Mesenchymal stem cell (in vitro differentiated cells and primary cell): ENCODE measurements around the gene MRPL24.
A peak's percentile ranks its signal among the peaks of the same experiment; 100 is the strongest.

Experiments
- DNase-seq: peaks from one replicate; pipeline ENCODE4 v3.0.0-alpha.2; 2013
- H2AFZ ChIP-seq: one replicate; pipeline ENCODE4 v1.6.1; 2013; ENCODE audit warnings: low read depth, mild to moderate bottlenecking, control low read depth, inconsistent platforms, low read length, moderate library complexity
- H2AK5ac ChIP-seq: 2 replicates; pipeline ENCODE4 v1.6.1; 2013; ENCODE audit warnings: low read length, moderate library complexity, mild to moderate bottlenecking, inconsistent platforms; ENCODE audit not compliant: severe bottlenecking
- H2BK120ac ChIP-seq: one replicate; pipeline ENCODE4 v1.6.1; 2013; ENCODE audit warnings: low read depth, mild to moderate bottlenecking, inconsistent platforms, low read length, moderate library complexity
- H2BK12ac ChIP-seq, 2 experiments: one replicate each; pipeline ENCODE4 v1.6.1; 2013; ENCODE audit warnings: inconsistent platforms in 2 of 2, low read length in 2 of 2, mild to moderate bottlenecking in 2 of 2, moderate library complexity in 2 of 2, control low read depth in 1 of 2
- H2BK15ac ChIP-seq: one replicate; pipeline ENCODE4 v1.6.1; 2013; ENCODE audit warnings: mild to moderate bottlenecking, low read depth, inconsistent platforms; ENCODE audit not compliant: poor library complexity, severe bottlenecking
- H2BK5ac ChIP-seq: 2 replicates; pipeline ENCODE4 v1.6.1; 2013; ENCODE audit warnings: low read depth, mild to moderate bottlenecking, low read length, control low read depth, inconsistent platforms; ENCODE audit not compliant: poor library complexity, severe bottlenecking
- H3K14ac ChIP-seq, 2 experiments: one replicate each; pipeline ENCODE4 v1.6.1; 2013; ENCODE audit warnings: inconsistent platforms in 2 of 2, low read length in 2 of 2, control low read depth in 1 of 2, mild to moderate bottlenecking in 1 of 2, moderate library complexity in 1 of 2
- H3K18ac ChIP-seq, 2 experiments: one replicate each; pipeline ENCODE4 v1.6.1; 2013; ENCODE audit warnings: inconsistent platforms in 2 of 2, low read length in 2 of 2, control low read depth in 1 of 2, low read depth in 1 of 2, mild to moderate bottlenecking in 1 of 2
- H3K23ac ChIP-seq, 2 experiments: one replicate each; pipeline ENCODE4 v1.6.1; 2013; ENCODE audit warnings: inconsistent platforms in 2 of 2, low read length in 2 of 2, mild to moderate bottlenecking in 2 of 2, moderate library complexity in 2 of 2, control low read depth in 1 of 2
- H3K27ac ChIP-seq: 2 replicates; pipeline ENCODE4 v1.5.1; 2013; ENCODE audit warnings: mild to moderate bottlenecking, moderate library complexity, low read length, control low read depth, inconsistent platforms; ENCODE audit not compliant: poor library complexity, severe bottlenecking
- H3K27me3 ChIP-seq, 2 experiments: 2 replicates each; pipeline versions ENCODE4 v1.6.1 to v1.7.0; 2013; ENCODE audit warnings: low read length in 2 of 2, mild to moderate bottlenecking in 2 of 2, moderate library complexity in 2 of 2, control low read depth in 1 of 2, inconsistent platforms in 1 of 2; ENCODE audit not compliant: control insufficient read depth in 1 of 2, insufficient read depth in 1 of 2
- H3K36me3 ChIP-seq, 2 experiments: 2 replicates each; pipeline versions ENCODE4 v1.6.1 to v1.7.0; 2013; ENCODE audit warnings: low read length in 2 of 2, control low read depth in 1 of 2, inconsistent platforms in 1 of 2, low read depth in 1 of 2, mild to moderate bottlenecking in 1 of 2; ENCODE audit not compliant: insufficient read depth in 2 of 2, control insufficient read depth in 1 of 2
- H3K4ac ChIP-seq, 2 experiments: one replicate each; pipeline ENCODE4 v1.6.1; 2013; ENCODE audit warnings: inconsistent platforms in 2 of 2, low read length in 2 of 2, mild to moderate bottlenecking in 2 of 2, moderate library complexity in 2 of 2, control low read depth in 1 of 2, low read depth in 1 of 2
- H3K4me1 ChIP-seq: 2 replicates; pipeline ENCODE4 v1.6.1; 2013; ENCODE audit warnings: low read depth, low read length, control low read depth; ENCODE audit not compliant: control insufficient read depth, insufficient read depth
- H3K4me2 ChIP-seq: 2 replicates; pipeline ENCODE4 v1.6.1; 2013; ENCODE audit warnings: low read length, mild to moderate bottlenecking, inconsistent platforms; ENCODE audit not compliant: poor library complexity, severe bottlenecking
- H3K4me3 ChIP-seq, 2 experiments: 2 replicates each; pipeline versions ENCODE4 v1.5.1 to v1.7.0; 2013; ENCODE audit warnings: low read length in 2 of 2, mild to moderate bottlenecking in 2 of 2, control low read depth in 1 of 2, low read depth in 1 of 2; ENCODE audit not compliant: insufficient read depth in 1 of 2
- H3K79me1 ChIP-seq: replicated peaks from 2 replicates; pipeline ENCODE4 v1.6.1; 2013; ENCODE audit warnings: mild to moderate bottlenecking, control low read depth, low read length, inconsistent platforms; ENCODE audit not compliant: poor library complexity, severe bottlenecking
- H3K9ac ChIP-seq: 2 replicates; pipeline ENCODE4 v1.7.0; 2013; ENCODE audit warnings: mild to moderate bottlenecking, low read length, moderate library complexity
- H3K9me3 ChIP-seq: 2 replicates; pipeline ENCODE4 v1.7.0; 2013; ENCODE audit warnings: mild to moderate bottlenecking, low read length; ENCODE audit not compliant: control insufficient read depth
- H4K8ac ChIP-seq: one replicate; pipeline ENCODE4 v1.6.1; 2013; ENCODE audit warnings: inconsistent platforms, mild to moderate bottlenecking, low read length, moderate library complexity
- H4K91ac ChIP-seq: one replicate; pipeline ENCODE4 v1.6.1; 2013; ENCODE audit warnings: mild to moderate bottlenecking, low read length, inconsistent platforms
- WGBS: methylation state at CpG from one replicate; pipeline ENCODE4 v1.1.7; 2013; ENCODE audit warnings: mixed read lengths; 5-methylcytosine and 5-hydroxymethylcytosine counted together

The MRPL24 gene

DNA sequence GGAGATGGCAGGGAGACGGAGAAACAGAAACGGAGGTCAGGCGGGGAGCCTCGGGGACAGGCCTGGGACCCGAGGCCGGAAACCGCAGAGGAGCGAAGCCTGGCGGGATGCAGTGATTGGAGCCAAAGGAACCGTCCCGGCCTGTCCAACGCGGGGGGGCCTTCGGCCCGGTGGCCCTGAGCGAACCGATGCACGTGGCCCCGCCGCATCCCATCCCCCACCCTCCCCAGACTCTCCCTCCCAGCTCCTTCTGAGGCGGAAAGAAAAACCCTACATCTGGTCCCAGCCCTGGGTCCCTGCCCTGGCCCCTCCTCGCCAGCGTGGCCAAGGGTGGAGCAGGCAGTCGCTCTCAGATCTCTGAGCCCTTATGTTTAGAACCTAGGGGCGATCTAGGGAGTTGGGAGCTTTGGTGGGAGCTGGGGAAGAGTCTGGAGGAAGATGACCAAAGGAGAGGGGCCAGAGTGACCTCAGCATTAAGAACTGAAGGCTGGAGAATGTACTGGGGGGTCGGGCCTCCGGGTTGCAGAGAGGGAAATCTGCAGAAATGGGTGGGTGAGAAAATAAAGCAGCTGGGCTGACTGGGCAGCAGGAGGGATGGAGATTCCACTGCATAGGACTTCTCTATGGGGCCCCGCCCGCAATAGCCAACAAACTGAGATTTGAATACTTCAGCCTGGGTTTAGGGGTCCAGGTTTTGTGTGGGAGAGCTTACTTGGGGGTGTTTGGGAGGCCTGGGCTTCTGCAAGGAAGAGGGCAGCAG, 34.1 kb downstream of the MRPL24 start:
- Histone ChIP-seq H3K27me3 (peaks cover 0 to 22% of the 10 kb centered on the region in 2 experiments), H3K4ac (peak overlapping the region; percentile 66 to 83), H3K4me2 (peak overlapping the region; percentile 87), H3K27ac (no peak overlapping the region), H3K4me1 (peaks cover 64% of the 10 kb centered on the region), H3K36me3 (peaks cover 0 to under 1% of the 10 kb centered on the region in 2 experiments), H2BK120ac (peak overlapping the region; percentile 86), H2BK15ac (peak overlapping the region; percentile 57), H3K18ac (peak overlapping the region; percentile 7 to 88), H3K14ac (no peak overlapping the region), H4K91ac (peak overlapping the region; percentile 92), H3K23ac (no peak overlapping the region), H2BK12ac (peak overlapping the region; percentile 29 to 94), H4K8ac (peak overlapping the region; percentile 96), H3K9ac (peak overlapping the region; percentile 89), H2AFZ (no peak overlapping the region), H2BK5ac (no peak overlapping the region), H3K4me3 (peak overlapping the region; percentile 5 to 85), H2AK5ac (peak overlapping the region; percentile 15), H3K79me1 (no peaks in the 10 kb centered on the region), H3K9me3 (no peaks in the 10 kb centered on the region)
- 3% methylated on average over 28 of the region's 29 CpGs for WGBS
- peak; percentile 66 for DNase-seq

DNA sequence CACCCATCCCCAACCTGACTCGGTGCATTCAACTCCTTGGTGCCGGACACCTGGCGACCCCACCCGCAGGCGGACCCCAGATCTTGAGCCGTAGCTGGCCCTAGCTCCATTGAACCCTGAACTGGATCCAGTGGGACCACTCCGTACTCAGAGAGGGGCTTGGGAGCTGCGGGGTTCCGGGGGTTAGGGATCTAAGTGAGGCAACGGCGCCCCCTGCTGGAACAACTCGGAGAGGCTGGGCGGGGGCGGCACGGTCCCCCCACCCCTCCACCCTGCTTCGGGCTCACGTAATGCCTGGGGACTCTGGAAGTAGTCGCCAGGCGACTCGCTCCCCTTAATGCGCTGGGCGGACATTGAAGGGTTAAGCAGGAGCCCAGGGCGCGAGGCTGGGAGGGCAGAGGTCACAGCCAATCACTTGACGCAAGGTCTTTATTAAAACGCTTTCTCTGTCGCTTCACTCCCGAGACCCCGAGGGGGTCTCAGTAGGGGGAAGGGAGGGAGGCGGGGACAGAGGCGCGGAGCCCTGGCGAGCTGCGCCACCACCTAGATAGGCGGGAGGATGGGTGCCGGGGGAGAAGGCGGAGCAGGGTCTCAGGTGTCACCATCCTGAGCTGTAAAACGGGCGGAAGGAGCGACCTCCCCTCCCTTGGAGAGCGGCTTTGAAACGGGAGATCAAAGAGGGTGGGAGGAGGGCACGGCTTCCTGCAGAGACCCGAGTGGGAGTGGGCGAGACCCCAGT, 34.8 kb downstream of the MRPL24 start:
- Histone ChIP-seq H2BK15ac (peak overlapping the region; percentile 82), H2AK5ac (no peak overlapping the region), H3K27me3 (peaks cover 0 to 23% of the 10 kb centered on the region in 2 experiments), H3K4me1 (peaks cover 65% of the 10 kb centered on the region), H4K91ac (peak overlapping the region; percentile 80), H3K4ac (peak overlapping the region; percentile 73 to 88), H3K9ac (peak overlapping the region; percentile 89), H3K18ac (peak overlapping the region; percentile 7 to 88), H3K27ac (no peak overlapping the region), H2BK120ac (peak overlapping the region; percentile 86), H3K9me3 (no peaks in the 10 kb centered on the region), H2AFZ (peak overlapping the region; percentile 39), H3K36me3 (peaks cover 0 to 8% of the 10 kb centered on the region in 2 experiments), H2BK5ac (no peak overlapping the region), H4K8ac (peak overlapping the region; percentile 96), H3K4me3 (peak overlapping the region; percentile 5 to 85), H3K79me1 (no peaks in the 10 kb centered on the region), H3K14ac (peak overlapping the region in 1 of 2 experiments; percentile 64), H2BK12ac (peak overlapping the region; percentile 91 to 94), H3K4me2 (peak overlapping the region; percentile 87), H3K23ac (peak overlapping the region in 1 of 2 experiments; percentile 51)
- 2% methylated on average over 45 of the region's 45 CpGs for WGBS
- peak; percentile 71 for DNase-seq

GRCh38 chr1:156705321-156705917, 35.5 kb downstream of the MRPL24 start, which contains the start of gene CRABP2:
TSS of gene CRABP2 (minus strand) at chr1:156705583. CDS start at chr1:156705446, 137 bp downstream.
- Histone ChIP-seq H2AFZ (peak within 1 kb of the TSS; percentile 39), H2BK12ac (peak within 1 kb of the TSS; percentile 91 to 94), H3K27ac (no peak within 1 kb of the TSS), H2BK120ac (peak within 1 kb of the TSS; percentile 86), H3K4me3 (peak within 1 kb of the TSS; percentile 35 to 85), H3K79me1 (no peaks in the 10 kb centered on the region), H3K18ac (peak within 1 kb of the TSS; percentile 44 to 88), H2BK15ac (peak within 1 kb of the TSS; percentile 82), H3K4me2 (peak within 1 kb of the TSS; percentile 87), H3K14ac (peak within 1 kb of the TSS in 1 of 2 experiments; percentile 64), H3K9ac (peak within 1 kb of the TSS; percentile 89), H3K4ac (peak within 1 kb of the TSS; percentile 73 to 88), H3K23ac (peak within 1 kb of the TSS in 1 of 2 experiments; percentile 77), H3K36me3 (peaks cover 5 to 15% of the 10 kb centered on the region in 2 experiments), H2BK5ac (no peak within 1 kb of the TSS), H3K4me1 (peaks cover 62% of the 10 kb centered on the region), H2AK5ac (peak within 1 kb of the TSS; percentile 15), H4K8ac (peak within 1 kb of the TSS; percentile 96), H3K27me3 (peaks cover 0 to 30% of the 10 kb centered on the region in 2 experiments), H3K9me3 (no peaks in the 10 kb centered on the region), H4K91ac (peak within 1 kb of the TSS; percentile 80)
- WGBS, result 2% methylated on average over 36 of the region's 42 CpGs
- peak; percentile 52 for DNase-seq
